ENCODE results near the gene DSTYK.
"Not testable (repeated sequence)": the region's sequence is repeated elsewhere in the genome, so short reads cannot be mapped to it uniquely, and the experiment has no call there.

Gene DSTYK

GRCh38 chr1:205186191-205186590 lies 25.3 kb downstream of the DSTYK start:
- H3K4me1 ChIP-seq (ENCODE audit: insufficient read depth, low read length): peaks cover 38% of the 10 kb centered on the region
- H3K9ac ChIP-seq (ENCODE audit: low read depth, low read length): no peak overlapping the region
- no peaks in the 10 kb centered on the region for H3K9me3 ChIP-seq (ENCODE audit: insufficient read depth, low read depth, low read length)
- no peaks in the 10 kb centered on the region for H3K27me3 ChIP-seq (ENCODE audit: insufficient read depth, low read length)
- H3K4me3 ChIP-seq (ENCODE audit: low read length): no peak overlapping the region
- H3K36me3 ChIP-seq (ENCODE audit: insufficient read depth, low read depth, low read length): peaks cover 24% of the 10 kb centered on the region; the same call in 1 of the 2 replicates
- H3K27ac ChIP-seq (ENCODE audit: low read length): no peak overlapping the region

GRCh38 chr1:205183676-205184335 lies 27.7 kb downstream of the DSTYK start:
- Histone ChIP-seq H3K9ac (ENCODE audit: low read depth, low read length) (no peak overlapping the region), H3K27me3 (ENCODE audit: insufficient read depth, low read length) (no peaks in the 10 kb centered on the region), H3K36me3 (ENCODE audit: insufficient read depth, low read depth, low read length) (peaks cover 24% of the 10 kb centered on the region; the same call in 1 of the 2 replicates), H3K9me3 (ENCODE audit: insufficient read depth, low read depth, low read length) (no peaks in the 10 kb centered on the region), H3K4me3 (ENCODE audit: low read length) (no peak overlapping the region), H3K4me1 (ENCODE audit: insufficient read depth, low read length) (peaks cover 16% of the 10 kb centered on the region), H3K27ac (ENCODE audit: low read length) (no peak overlapping the region)

- Histone ChIP-seq H3K4me3 (ENCODE audit: low read length) (no peak overlapping the region), H3K36me3 (ENCODE audit: insufficient read depth, low read depth, low read length) (peaks cover 24% of the 10 kb centered on the region; the same call in 1 of the 2 replicates), H3K27ac (ENCODE audit: low read length) (no peak overlapping the region), H3K27me3 (ENCODE audit: insufficient read depth, low read length) (no peaks in the 10 kb centered on the region), H3K9me3 (ENCODE audit: insufficient read depth, low read depth, low read length) (no peaks in the 10 kb centered on the region), H3K9ac (ENCODE audit: low read depth, low read length) (no peak overlapping the region), H3K4me1 (ENCODE audit: insufficient read depth, low read length) (peaks cover 8% of the 10 kb centered on the region)
Observed at GRCh38 chr1:205182930-205183329, 28.6 kb downstream of the DSTYK start.

GRCh38 chr1:205180331-205180730 lies 31.2 kb downstream of the DSTYK start:
- H3K27ac ChIP-seq (ENCODE audit: low read length); H3K9ac ChIP-seq (ENCODE audit: low read depth, low read length); H3K27me3 ChIP-seq (ENCODE audit: insufficient read depth, low read length); H3K4me1 ChIP-seq (ENCODE audit: insufficient read depth, low read length); H3K9me3 ChIP-seq (ENCODE audit: insufficient read depth, low read depth, low read length); H3K4me3 ChIP-seq (ENCODE audit: low read length): not testable (repeated sequence)
- peaks cover 13% of the 10 kb centered on the region; the same call in 1 of the 2 replicates for H3K36me3 ChIP-seq (ENCODE audit: insufficient read depth, low read depth, low read length)

GRCh38 chr1:205179842-205180241 lies 31.7 kb downstream of the DSTYK start:
- Histone ChIP-seq H3K27me3 (ENCODE audit: insufficient read depth, low read length) (no peaks in the 10 kb centered on the region), H3K36me3 (ENCODE audit: insufficient read depth, low read depth, low read length) (peaks cover 13% of the 10 kb centered on the region; the same call in 1 of the 2 replicates), H3K4me3 (ENCODE audit: low read length) (no peak overlapping the region), H3K9me3 (ENCODE audit: insufficient read depth, low read depth, low read length) (no peaks in the 10 kb centered on the region), H3K27ac (ENCODE audit: low read length) (no peak overlapping the region), H3K9ac (ENCODE audit: low read depth, low read length) (no peak overlapping the region), H3K4me1 (ENCODE audit: insufficient read depth, low read length) (no peaks in the 10 kb centered on the region)

- H3K9ac ChIP-seq (ENCODE audit: low read depth, low read length): no peak overlapping the region
- H3K4me3 ChIP-seq (ENCODE audit: low read length): no peak overlapping the region
- H3K4me1 ChIP-seq (ENCODE audit: insufficient read depth, low read length): no peaks in the 10 kb centered on the region
- H3K27me3 ChIP-seq (ENCODE audit: insufficient read depth, low read length): no peaks in the 10 kb centered on the region
- H3K9me3 ChIP-seq (ENCODE audit: insufficient read depth, low read depth, low read length): no peaks in the 10 kb centered on the region
- H3K36me3 ChIP-seq (ENCODE audit: insufficient read depth, low read depth, low read length): peaks cover 17% of the 10 kb centered on the region
- no peak overlapping the region for H3K27ac ChIP-seq (ENCODE audit: low read length)
Observed at GRCh38 chr1:205172729-205173366, 38.7 kb downstream of the DSTYK start.

- Histone ChIP-seq H3K27ac (ENCODE audit: low read length) (no peak overlapping the region), H3K4me3 (ENCODE audit: low read length) (no peak overlapping the region), H3K9ac (ENCODE audit: low read depth, low read length) (no peak overlapping the region), H3K4me1 (ENCODE audit: insufficient read depth, low read length) (no peaks in the 10 kb centered on the region), H3K27me3 (ENCODE audit: insufficient read depth, low read length) (no peaks in the 10 kb centered on the region), H3K36me3 (ENCODE audit: insufficient read depth, low read depth, low read length) (peaks cover 24% of the 10 kb centered on the region), H3K9me3 (ENCODE audit: insufficient read depth, low read depth, low read length) (no peaks in the 10 kb centered on the region)
Observed at GRCh38 chr1:205171369-205171768, 40.1 kb downstream of the DSTYK start.

GRCh38 chr1:205170532-205171269 lies 40.8 kb downstream of the DSTYK start:
- Histone ChIP-seq H3K27me3 (ENCODE audit: insufficient read depth, low read length) (no peaks in the 10 kb centered on the region), H3K36me3 (ENCODE audit: insufficient read depth, low read depth, low read length) (peaks cover 26% of the 10 kb centered on the region), H3K4me1 (ENCODE audit: insufficient read depth, low read length) (no peaks in the 10 kb centered on the region), H3K9ac (ENCODE audit: low read depth, low read length) (no peak overlapping the region), H3K4me3 (ENCODE audit: low read length) (no peak overlapping the region), H3K27ac (ENCODE audit: low read length) (no peak overlapping the region), H3K9me3 (ENCODE audit: insufficient read depth, low read depth, low read length) (no peaks in the 10 kb centered on the region)

GRCh38 chr1:205169248-205169647 lies 42.3 kb downstream of the DSTYK start:
- Histone ChIP-seq H3K9ac (ENCODE audit: low read depth, low read length) (no peak overlapping the region), H3K4me3 (ENCODE audit: low read length) (no peak overlapping the region), H3K27me3 (ENCODE audit: insufficient read depth, low read length) (no peaks in the 10 kb centered on the region), H3K27ac (ENCODE audit: low read length) (no peak overlapping the region), H3K36me3 (ENCODE audit: insufficient read depth, low read depth, low read length) (peaks cover 33% of the 10 kb centered on the region), H3K9me3 (ENCODE audit: insufficient read depth, low read depth, low read length) (no peaks in the 10 kb centered on the region), H3K4me1 (ENCODE audit: insufficient read depth, low read length) (no peaks in the 10 kb centered on the region)

GRCh38 chr1:205168291-205168690 lies 43.2 kb downstream of the DSTYK start:
- peaks cover 42% of the 10 kb centered on the region for H3K36me3 ChIP-seq (ENCODE audit: insufficient read depth, low read depth, low read length)
- H3K4me1 ChIP-seq (ENCODE audit: insufficient read depth, low read length): no peaks in the 10 kb centered on the region
- no peak overlapping the region for H3K9ac ChIP-seq (ENCODE audit: low read depth, low read length)
- no peak overlapping the region for H3K4me3 ChIP-seq (ENCODE audit: low read length)
- no peaks in the 10 kb centered on the region for H3K27me3 ChIP-seq (ENCODE audit: insufficient read depth, low read length)
- H3K9me3 ChIP-seq (ENCODE audit: insufficient read depth, low read depth, low read length): no peaks in the 10 kb centered on the region
- H3K27ac ChIP-seq (ENCODE audit: low read length): no peak overlapping the region

- no peaks in the 10 kb centered on the region for H3K4me1 ChIP-seq (ENCODE audit: insufficient read depth, low read length)
- H3K27ac ChIP-seq (ENCODE audit: low read length): no peak overlapping the region
- H3K9me3 ChIP-seq (ENCODE audit: insufficient read depth, low read depth, low read length): no peaks in the 10 kb centered on the region
- H3K9ac ChIP-seq (ENCODE audit: low read depth, low read length): no peak overlapping the region
- H3K36me3 ChIP-seq (ENCODE audit: insufficient read depth, low read depth, low read length): peaks cover 81% of the 10 kb centered on the region
- no peak overlapping the region for H3K4me3 ChIP-seq (ENCODE audit: low read length)
- H3K27me3 ChIP-seq (ENCODE audit: insufficient read depth, low read length): no peaks in the 10 kb centered on the region
Observed at GRCh38 chr1:205162301-205162700, 49.2 kb downstream of the DSTYK start.

GRCh38 chr1:205161076-205161475 lies 50.4 kb downstream of the DSTYK start:
- no peak overlapping the region for H3K27ac ChIP-seq (ENCODE audit: low read length)
- H3K4me3 ChIP-seq (ENCODE audit: low read length): no peak overlapping the region
- H3K4me1 ChIP-seq (ENCODE audit: insufficient read depth, low read length): no peaks in the 10 kb centered on the region
- H3K9ac ChIP-seq (ENCODE audit: low read depth, low read length): no peak overlapping the region
- H3K9me3 ChIP-seq (ENCODE audit: insufficient read depth, low read depth, low read length): peaks cover 12% of the 10 kb centered on the region
- no peaks in the 10 kb centered on the region for H3K27me3 ChIP-seq (ENCODE audit: insufficient read depth, low read length)
- peaks cover 84% of the 10 kb centered on the region for H3K36me3 ChIP-seq (ENCODE audit: insufficient read depth, low read depth, low read length)

Data from iPS-20b (cell line).